ENCODE measurements around the gene MICOS13. TPM values are rescaled to one million over a fixed set of nuclear protein-coding genes. Genes with fewer than 3 reads are reported as not detected.

The MICOS13 gene
- total RNA-seq, 1 donor from 2014 or later: 172 TPM

DNA sequence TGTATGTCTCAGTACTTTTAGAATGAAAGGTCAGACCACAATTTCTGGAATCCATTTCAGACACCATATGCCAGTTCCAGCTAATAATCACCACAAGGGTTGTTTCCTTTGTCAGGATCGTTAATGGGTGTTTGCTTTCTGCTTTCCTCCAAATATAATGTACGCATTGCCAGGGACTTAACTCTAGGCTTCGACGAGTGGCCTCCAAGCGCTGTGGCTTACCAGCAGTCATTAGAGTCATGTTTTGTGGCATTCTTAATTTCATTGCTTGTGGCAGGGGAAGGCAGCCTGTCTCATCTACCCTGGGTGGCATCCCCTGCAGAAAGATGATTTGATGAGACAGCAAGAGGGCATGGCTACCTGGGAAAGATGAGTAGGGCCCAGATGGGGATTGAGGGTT, 34.9 kb downstream of the MICOS13 start:
- intact Hi-C loops (cut with DNase I): no loop called here
- DNase-seq (ENCODE audit: missing footprints) (no peak), ATAC-seq (no peak)

DNA sequence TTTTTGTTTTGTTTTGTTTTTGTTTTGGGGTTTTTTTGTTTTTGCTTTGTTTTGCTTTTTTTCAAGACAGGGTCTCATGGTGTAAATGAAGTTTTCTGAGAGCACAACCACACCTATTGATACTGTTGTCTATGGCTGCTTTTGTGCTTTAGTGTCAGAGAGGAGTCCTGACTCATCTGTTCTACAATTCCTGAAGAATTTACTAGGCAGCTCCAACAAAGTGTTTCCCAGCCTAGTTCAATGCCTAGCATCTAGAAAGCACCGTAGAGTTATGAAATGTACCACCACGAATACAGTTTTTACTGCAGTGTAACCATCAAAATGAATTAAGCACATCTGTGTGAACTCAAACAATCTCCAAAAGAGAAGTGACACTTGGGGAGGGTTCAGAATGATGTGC, 36.3 kb downstream of the MICOS13 start:
- DNase-seq (ENCODE audit: missing footprints): no peak
- ATAC-seq: no peak
- intact Hi-C loops (cut with DNase I): no loop called here

DNA sequence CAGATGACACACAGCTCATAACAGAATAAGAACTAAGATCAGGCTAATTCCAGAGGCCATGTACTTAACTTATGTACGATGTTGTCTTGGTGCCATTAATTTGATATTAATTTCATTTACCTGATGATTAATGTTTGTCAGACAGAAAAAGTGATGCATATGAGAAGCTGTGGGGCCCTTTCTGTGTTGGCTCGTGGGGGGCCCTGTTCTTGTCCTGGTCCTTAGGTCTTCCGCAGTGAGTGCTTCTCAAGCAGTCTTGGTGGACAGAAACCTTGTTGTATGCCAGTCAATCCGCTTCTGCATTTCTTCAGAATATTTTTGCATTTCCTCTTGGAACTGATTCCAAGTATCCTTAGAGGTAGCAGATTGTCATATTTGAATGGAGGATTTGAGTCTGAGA, 37.3 kb downstream of the MICOS13 start:
- DNase-seq (ENCODE audit: missing footprints) (no peak), ATAC-seq (no peak)
- intact Hi-C loops (cut with DNase I): no loop called here

DNA sequence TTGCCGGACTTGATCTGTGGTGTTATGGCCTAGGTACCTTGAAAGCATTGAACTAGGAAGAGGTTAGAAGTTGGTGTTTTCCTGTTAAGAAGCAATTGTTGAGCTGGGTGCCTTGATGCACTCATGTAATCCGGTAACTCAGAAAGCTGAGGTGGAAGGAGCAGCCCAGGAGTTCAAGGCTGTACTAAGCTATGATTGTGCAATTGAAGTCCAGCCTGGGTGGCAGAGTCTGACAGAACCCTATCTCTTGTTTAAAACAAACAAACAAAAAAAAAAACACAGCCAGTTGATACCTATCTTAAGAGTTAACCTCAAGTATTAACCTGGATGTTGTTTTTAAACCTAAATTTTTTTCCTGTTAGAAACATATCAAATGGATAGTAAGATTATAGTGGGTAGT, 38.1 kb downstream of the MICOS13 start:
- DNase-seq (ENCODE audit: missing footprints): no peak
- no peak for ATAC-seq
- intact Hi-C loops (cut with DNase I): no loop called here

DNA sequence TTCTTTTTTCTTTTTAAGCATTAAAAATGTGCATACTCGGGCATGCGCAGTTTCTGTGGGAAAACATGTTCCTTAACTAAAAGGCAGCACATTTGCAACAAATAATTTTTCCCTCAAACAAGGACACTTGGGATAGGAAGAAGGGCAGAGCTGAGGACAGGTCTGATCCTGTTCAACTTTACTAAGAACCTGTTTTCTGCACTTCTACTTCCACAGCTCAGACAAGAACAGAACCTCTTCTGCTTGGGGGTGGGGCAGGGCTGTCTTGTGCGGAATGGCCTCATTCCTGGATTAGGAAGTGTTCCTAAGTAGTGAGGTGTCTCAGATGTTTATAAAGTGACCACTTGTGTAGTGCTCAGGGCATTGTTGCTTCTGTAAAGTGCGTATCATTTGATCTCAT, 39.1 kb downstream of the MICOS13 start:
- intact Hi-C loops (cut with DNase I): no loop called here
- DNase-seq (ENCODE audit: missing footprints) (no peak), ATAC-seq (no peak)

DNA sequence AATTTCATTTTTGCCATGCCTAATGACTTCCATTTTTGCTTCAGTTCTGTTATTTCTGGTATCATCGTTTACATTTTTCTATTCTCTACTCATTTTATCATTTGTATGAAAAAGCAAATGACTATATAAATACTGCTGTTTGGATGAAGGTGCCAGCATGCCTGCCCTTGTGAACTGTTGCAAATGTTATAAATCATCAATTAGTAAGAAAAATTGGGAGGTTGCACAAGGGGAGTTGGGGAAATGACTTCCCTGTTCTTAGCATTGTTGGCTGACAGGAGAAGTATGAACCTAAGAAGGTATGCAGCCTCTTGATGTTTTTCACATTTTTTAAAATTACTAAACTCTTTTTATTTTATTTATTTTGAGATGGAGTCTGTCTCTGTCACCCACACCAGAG, 42.3 kb downstream of the MICOS13 start:
- intact Hi-C loops (cut with DNase I): no loop called here
- no peak for DNase-seq (ENCODE audit: missing footprints)
- no peak for ATAC-seq

DNA sequence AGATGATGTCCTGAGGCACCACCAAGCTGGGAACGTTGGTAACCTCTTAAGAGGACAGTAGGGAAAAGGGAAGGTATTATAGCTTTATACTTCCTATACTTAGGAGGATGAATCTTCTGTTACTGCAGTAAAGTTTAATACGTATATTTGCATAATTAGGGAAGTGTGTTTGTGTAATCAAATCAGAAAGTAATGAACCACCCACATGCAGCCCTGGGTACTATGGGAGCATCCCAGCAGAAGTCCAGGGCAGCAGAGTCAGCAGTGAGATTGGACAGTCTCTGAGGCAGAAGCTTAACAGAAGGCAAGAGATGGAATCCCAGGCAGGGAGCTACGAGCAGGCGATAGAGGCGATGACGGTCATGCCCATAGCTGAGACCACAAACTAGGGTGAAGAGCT, 44.9 kb downstream of the MICOS13 start:
- ATAC-seq (no peak), DNase-seq (ENCODE audit: missing footprints) (no peak)
- intact Hi-C loops (cut with DNase I): no loop called here

DNA sequence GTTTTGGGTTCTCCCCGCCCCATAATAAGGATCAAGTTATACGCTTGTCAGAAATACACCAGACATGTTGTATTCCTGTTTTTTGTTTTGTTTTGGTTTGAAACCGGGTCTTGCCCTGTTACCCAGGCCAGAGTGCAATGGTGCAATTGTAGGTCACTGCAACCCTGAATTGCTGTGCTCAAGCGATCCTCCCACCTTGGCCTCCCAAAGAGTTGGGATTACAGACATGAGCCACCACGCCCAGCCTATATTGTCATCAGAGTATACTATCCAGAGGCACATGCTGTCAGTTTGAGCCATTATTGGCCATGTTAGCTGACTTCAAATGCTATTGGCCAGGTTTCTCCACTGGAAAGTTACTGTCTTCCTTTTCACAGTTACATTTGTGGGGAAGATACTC, 47.7 kb downstream of the MICOS13 start:
- DNase-seq (ENCODE audit: missing footprints) (no peak), ATAC-seq (no peak)
- intact Hi-C loops (cut with DNase I): no loop called here

DNA sequence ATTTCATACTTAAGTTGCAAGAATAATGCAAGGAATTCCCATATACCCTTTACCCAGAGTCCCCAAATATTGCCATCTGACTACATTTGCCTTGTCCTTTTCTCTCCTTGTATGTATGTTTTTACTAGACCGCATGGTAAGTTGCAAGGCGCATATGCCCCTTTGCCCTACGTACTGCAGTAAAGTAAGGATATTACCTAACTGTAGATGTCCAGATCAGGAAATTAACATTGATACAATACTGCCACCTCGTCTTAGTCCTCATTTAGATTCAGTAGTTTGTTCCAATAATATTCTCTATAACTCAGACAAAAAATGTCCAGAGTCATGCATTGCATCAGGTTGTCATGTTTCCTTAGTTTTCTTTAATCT, 48.1 kb downstream of the MICOS13 start:
- no peak for ATAC-seq
- intact Hi-C loops (cut with DNase I): no loop called here
- no peak for DNase-seq (ENCODE audit: missing footprints)

DNA sequence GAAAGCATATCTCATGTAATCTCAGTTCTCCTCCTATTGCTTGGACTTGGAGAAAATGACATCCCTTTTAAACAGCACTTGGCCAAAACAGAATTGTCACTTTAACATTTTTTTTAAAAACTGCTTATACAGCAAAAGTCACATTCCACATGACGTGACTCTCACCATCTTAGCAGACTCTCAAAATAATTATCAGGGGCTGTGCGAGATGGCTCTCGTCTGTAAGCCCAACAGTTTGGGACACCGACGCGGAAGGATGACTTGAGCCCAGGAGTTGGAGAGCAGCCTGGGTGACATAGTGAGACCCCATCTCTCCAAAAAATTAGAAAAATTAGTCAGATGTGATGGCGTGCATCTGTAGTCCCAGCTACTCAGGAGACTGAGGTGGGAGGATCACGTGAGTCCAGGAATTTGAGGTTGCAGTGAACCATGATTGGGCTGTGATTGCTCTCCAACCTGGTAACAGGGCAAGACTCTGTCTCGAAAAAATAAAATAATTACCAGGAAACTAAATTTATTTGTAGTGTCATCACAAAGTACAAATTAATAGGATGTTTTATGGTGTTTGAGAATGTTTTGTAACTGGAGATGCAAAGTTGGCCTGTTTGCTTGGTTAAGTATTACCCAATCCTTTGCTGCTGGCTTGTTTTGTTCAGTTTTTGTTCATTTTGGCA, 48.6 kb downstream of the MICOS13 start:
- intact Hi-C loops (cut with DNase I): no loop called here
- ATAC-seq: peak; percentile 20
- no peak for DNase-seq (ENCODE audit: missing footprints)

DNA sequence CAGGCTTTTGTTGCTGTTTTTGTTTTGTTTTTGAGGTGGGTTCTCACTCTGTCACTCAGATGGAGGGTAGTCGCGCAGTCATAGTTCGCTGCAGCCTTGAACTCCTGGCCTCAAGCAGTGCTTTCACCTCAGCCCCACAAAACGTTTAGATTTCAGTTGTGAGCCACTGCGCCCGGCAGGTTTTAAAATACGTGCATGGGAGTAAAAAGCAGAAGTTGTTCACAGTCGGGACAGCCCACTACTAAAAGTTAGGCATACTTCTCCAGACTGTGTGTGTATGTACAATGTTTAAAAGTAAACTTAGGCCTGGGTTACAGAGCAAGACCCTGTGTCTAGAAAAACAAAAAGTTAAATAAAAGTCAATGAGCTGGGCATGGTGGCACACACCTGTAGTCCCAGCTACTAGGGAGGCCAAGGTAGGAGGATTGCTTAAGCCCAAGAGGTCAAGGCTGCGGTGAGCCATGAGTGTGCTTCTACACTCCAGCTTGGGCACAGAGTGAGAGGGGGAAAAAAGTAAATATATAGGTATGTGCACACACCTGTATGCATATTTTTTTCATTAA, 51.3 kb downstream of the MICOS13 start:
- ATAC-seq: no peak

DNA sequence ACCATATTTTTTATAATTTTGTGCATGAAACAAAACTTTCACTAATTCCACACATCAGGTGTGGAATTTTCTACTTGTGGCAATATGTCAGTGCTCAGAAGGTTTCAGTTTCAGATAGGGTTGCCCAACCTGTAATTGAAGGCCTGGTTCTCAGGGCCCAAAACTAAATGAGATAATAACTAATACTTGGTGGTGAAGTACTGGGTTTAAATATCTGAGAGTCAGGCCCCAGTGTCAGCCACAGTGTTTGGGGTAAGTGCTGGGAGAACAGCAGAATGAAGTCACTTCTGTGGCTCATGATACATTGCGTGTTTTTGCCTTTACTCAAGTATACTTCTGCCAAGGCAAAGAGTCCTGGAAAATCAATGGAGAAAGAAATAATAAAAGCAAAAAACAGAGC, 51.9 kb downstream of the MICOS13 start:
- no peak for ATAC-seq
- intact Hi-C loops (cut with DNase I): no loop called here
- no peak for DNase-seq (ENCODE audit: missing footprints)

More for the DNA sequence above, 51.3 kb downstream of the MICOS13 start:
- DNase-seq (ENCODE audit: missing footprints): no peak
- intact Hi-C loops (cut with DNase I): no loop called here

Other genes starting within 250 kb of the MICOS13 start
- not detected for gene ZNRF4, start 225.1 kb downstream of the MICOS13 start, total RNA-seq
- not detected for gene TINCR, start 112.6 kb downstream of the MICOS13 start, total RNA-seq
- 43.7 TPM for gene SAFB2, start 57.7 kb downstream of the MICOS13 start, total RNA-seq
- 59.8 TPM for gene SAFB, start 57.4 kb downstream of the MICOS13 start, total RNA-seq
- gene HSD11B1L, start 511 bp upstream of the MICOS13 start, total RNA-seq: 3.9 TPM
- gene RPL36, start 9.8 kb upstream of the MICOS13 start, total RNA-seq: 435 TPM
- 98.1 TPM for gene LONP1, start 39.6 kb upstream of the MICOS13 start, total RNA-seq
- not detected for gene CATSPERD, start 40.1 kb upstream of the MICOS13 start, total RNA-seq
- 1.3 TPM for gene PRR22, start 104.2 kb upstream of the MICOS13 start, total RNA-seq
- gene DUS3L, start 110.6 kb upstream of the MICOS13 start, total RNA-seq: 11.8 TPM
- 27.5 TPM for gene NRTN, start 124.6 kb upstream of the MICOS13 start, total RNA-seq
- gene FUT6, start 159.2 kb upstream of the MICOS13 start, total RNA-seq: not detected
- not detected for gene FUT3, start 170.9 kb upstream of the MICOS13 start, total RNA-seq
- gene FUT5, start 190.0 kb upstream of the MICOS13 start, total RNA-seq: not detected
- 571 TPM for gene NDUFA11, start 223.3 kb upstream of the MICOS13 start, total RNA-seq
- gene VMAC, start 224.4 kb upstream of the MICOS13 start, total RNA-seq: 1.6 TPM
- 3.8 TPM for gene CAPS, start 233.7 kb upstream of the MICOS13 start, total RNA-seq